Neural progenitor cell (in vitro differentiated cells): ENCODE results near the gene CDAN1. TPM values are rescaled to one million over a fixed set of nuclear protein-coding genes. Genes with fewer than 3 reads are reported as not detected.

Experiments used
- DNase-seq: peaks from one replicate; pipeline ENCODE4 v3.0.0-alpha.2; 2016; ENCODE audit warnings: low spot score
- H2AFZ ChIP-seq: fragments of 200-600 bp; sonication (generic); replicated peaks from 2 replicates; pipeline ENCODE4 v1.6.1; 2016; ENCODE audit warnings: antibody characterized with exemption
- H3F3A ChIP-seq: fragments of 200-600 bp; sonication (generic); 2 replicates; pipeline ENCODE4 v1.6.1; 2016; ENCODE audit warnings: antibody characterized with exemption, low read depth
- H3K27ac ChIP-seq: fragments of 200-600 bp; sonication (generic); 2 replicates; pipeline ENCODE4 v1.5.1; 2016; ENCODE audit warnings: mild to moderate bottlenecking
- H3K27me3 ChIP-seq: fragments of 200-600 bp; sonication (generic); 2 replicates; pipeline ENCODE4 v1.6.1; 2016; ENCODE audit warnings: mild to moderate bottlenecking, moderate library complexity
- H3K36me3 ChIP-seq: fragments of 200-600 bp; sonication (generic); 2 replicates; pipeline ENCODE4 v1.5.1; 2016
- H3K4me1 ChIP-seq: fragments of 200-600 bp; sonication (generic); 2 replicates; pipeline ENCODE4 v1.6.1; 2016; ENCODE audit warnings: mixed run types
- H3K4me2 ChIP-seq: fragments of 200-600 bp; sonication (generic); 2 replicates; pipeline ENCODE4 v1.6.1; 2016
- H3K4me3 ChIP-seq: fragments of 200-600 bp; sonication (generic); 2 replicates; pipeline ENCODE4 v1.5.1; 2016
- H3K79me2 ChIP-seq: fragments of 200-600 bp; sonication (generic); 2 replicates; pipeline ENCODE4 v1.6.1; 2016; ENCODE audit warnings: low read depth
- H3K9ac ChIP-seq: fragments of 200-600 bp; sonication (generic); 2 replicates; pipeline ENCODE4 v1.6.1; 2016
- H3K9me3 ChIP-seq: fragments of 200-600 bp; sonication (generic); 2 replicates; pipeline ENCODE4 v1.5.1; 2016; ENCODE audit warnings: low read depth
- H4K20me1 ChIP-seq: fragments of 200-600 bp; sonication (generic); 2 replicates; pipeline ENCODE4 v1.6.1; 2016; ENCODE audit warnings: low read depth
- H3K27ac Mint-ChIP-seq: 3 replicates; pipeline ENCODE4 v1.8.0; 2021; ENCODE audit warnings: mixed read lengths
- H3K27me3 Mint-ChIP-seq: 2 replicates; pipeline ENCODE4 v1.8.0; 2022; ENCODE audit warnings: low read depth, mild to moderate bottlenecking, inconsistent platforms, moderate library complexity, mixed read lengths; ENCODE audit not compliant: insufficient read depth
- H3K36me3 Mint-ChIP-seq: 3 replicates; pipeline ENCODE4 v1.8.0; 2021; ENCODE audit warnings: mixed read lengths
- H3K4me1 Mint-ChIP-seq: 3 replicates; pipeline ENCODE4 v1.8.0; 2021; ENCODE audit warnings: mixed read lengths
- H3K4me3 Mint-ChIP-seq: 3 replicates; pipeline ENCODE4 v1.8.0; 2021; ENCODE audit warnings: mild to moderate bottlenecking, moderate library complexity, mixed read lengths
- H3K9me3 Mint-ChIP-seq: 3 replicates; pipeline ENCODE4 v1.8.0; 2020; ENCODE audit warnings: mixed read lengths
- EZH2 ChIP-seq: fragments of 200-600 bp; sonication (generic); IDR thresholded peaks from 2 replicates; pipeline ENCODE4 v1.6.1; 2017; ENCODE audit warnings: antibody characterized with exemption, mild to moderate bottlenecking, moderate library complexity
- EZH2phosphoT487 ChIP-seq: fragments of 200-600 bp; sonication (generic); IDR thresholded peaks from 2 replicates; pipeline ENCODE4 v1.6.1; 2017; ENCODE audit warnings: antibody characterized with exemption
- total RNA-seq: library from RNA; depleted of rRNA; stranded (reverse); fragments of >200 nt; gene quantifications from 2 replicates; pipeline ENCODE4 v1.2.3, GENCODE V29; 2015; ENCODE audit warnings: low replicate concordance
- TF ChIP-seq, protein P1 (sequence below): fragments of 200-600 bp; sonication (generic); IDR thresholded peaks from 2 replicates; pipeline ENCODE4 v1.5.1; 2017; ENCODE audit warnings: antibody characterized with exemption, mild to moderate bottlenecking

Gene CDAN1
- total RNA-seq, 1 donor from 2014 or later = 20.2 TPM

GRCh38 chr15:42782716-42783115 is 45.8 kb upstream of the CDAN1 start:
- no peak overlapping the region for H3K4me2 ChIP-seq
- no peaks in the 10 kb centered on the region for H3K27me3 ChIP-seq
- no peaks in the 10 kb centered on the region for H3K4me1 ChIP-seq
- Mint-ChIP-seq H3K4me3 (no peak overlapping the region), H3K27ac (no peak overlapping the region), H3K36me3 (peaks cover 12% of the 10 kb centered on the region), H3K4me1 (peaks cover 4% of the 10 kb centered on the region), H3K27me3 (no peaks in the 10 kb centered on the region), H3K9me3 (no peaks in the 10 kb centered on the region)
- no peaks in the 10 kb centered on the region for H3K79me2 ChIP-seq
- no peaks in the 10 kb centered on the region for H3K36me3 ChIP-seq
- no peak overlapping the region for H3K9ac ChIP-seq
- no peaks in the 10 kb centered on the region for H4K20me1 ChIP-seq
- no peaks in the 10 kb centered on the region for H3F3A ChIP-seq
- no peak overlapping the region for H3K4me3 ChIP-seq
- TF ChIP-seq EZH2phosphoT487 = no peak
- TF ChIP-seq, protein P1, sequence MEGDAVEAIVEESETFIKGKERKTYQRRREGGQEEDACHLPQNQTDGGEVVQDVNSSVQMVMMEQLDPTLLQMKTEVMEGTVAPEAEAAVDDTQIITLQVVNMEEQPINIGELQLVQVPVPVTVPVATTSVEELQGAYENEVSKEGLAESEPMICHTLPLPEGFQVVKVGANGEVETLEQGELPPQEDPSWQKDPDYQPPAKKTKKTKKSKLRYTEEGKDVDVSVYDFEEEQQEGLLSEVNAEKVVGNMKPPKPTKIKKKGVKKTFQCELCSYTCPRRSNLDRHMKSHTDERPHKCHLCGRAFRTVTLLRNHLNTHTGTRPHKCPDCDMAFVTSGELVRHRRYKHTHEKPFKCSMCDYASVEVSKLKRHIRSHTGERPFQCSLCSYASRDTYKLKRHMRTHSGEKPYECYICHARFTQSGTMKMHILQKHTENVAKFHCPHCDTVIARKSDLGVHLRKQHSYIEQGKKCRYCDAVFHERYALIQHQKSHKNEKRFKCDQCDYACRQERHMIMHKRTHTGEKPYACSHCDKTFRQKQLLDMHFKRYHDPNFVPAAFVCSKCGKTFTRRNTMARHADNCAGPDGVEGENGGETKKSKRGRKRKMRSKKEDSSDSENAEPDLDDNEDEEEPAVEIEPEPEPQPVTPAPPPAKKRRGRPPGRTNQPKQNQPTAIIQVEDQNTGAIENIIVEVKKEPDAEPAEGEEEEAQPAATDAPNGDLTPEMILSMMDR = no peak
- TF ChIP-seq EZH2 = no peak
- no peaks in the 10 kb centered on the region for H3K9me3 ChIP-seq
- H2AFZ ChIP-seq = no peak overlapping the region
- no peak overlapping the region for H3K27ac ChIP-seq
- DNase-seq = no peak

- Histone ChIP-seq H2AFZ (no peak overlapping the region), H3K4me2 (no peak overlapping the region), H3K9ac (no peak overlapping the region), H3K4me3 (no peak overlapping the region), H3K27me3 (no peaks in the 10 kb centered on the region), H3K4me1 (no peaks in the 10 kb centered on the region), H3K79me2 (no peaks in the 10 kb centered on the region), H3K9me3 (no peaks in the 10 kb centered on the region), H4K20me1 (no peaks in the 10 kb centered on the region), H3K27ac (no peak overlapping the region), H3K36me3 (peaks cover 2% of the 10 kb centered on the region), H3F3A (no peaks in the 10 kb centered on the region)
- no peak for TF ChIP-seq EZH2
- TF ChIP-seq EZH2phosphoT487 = no peak
- TF ChIP-seq, protein P1 = no peak
- Mint-ChIP-seq H3K4me3 (no peak overlapping the region), H3K9me3 (no peaks in the 10 kb centered on the region), H3K4me1 (no peaks in the 10 kb centered on the region), H3K27me3 (peaks cover 2% of the 10 kb centered on the region), H3K36me3 (peaks cover 11% of the 10 kb centered on the region), H3K27ac (no peak overlapping the region)
- DNase-seq = no peak
Observed at GRCh38 chr15:42775416-42775815, 38.5 kb upstream of the CDAN1 start.

GRCh38 chr15:42772901-42773300 is 36.0 kb upstream of the CDAN1 start:
- H3K27ac ChIP-seq = no peak overlapping the region
- H2AFZ ChIP-seq = no peak overlapping the region
- H3K36me3 Mint-ChIP-seq = peaks cover 18% of the 10 kb centered on the region
- no peaks in the 10 kb centered on the region for H3K4me1 Mint-ChIP-seq
- no peaks in the 10 kb centered on the region for H3K27me3 ChIP-seq
- H4K20me1 ChIP-seq = no peaks in the 10 kb centered on the region
- H3K27ac Mint-ChIP-seq = no peak overlapping the region
- no peak overlapping the region for H3K9ac ChIP-seq
- DNase-seq = no peak
- no peaks in the 10 kb centered on the region for H3K79me2 ChIP-seq
- peaks cover 15% of the 10 kb centered on the region for H3K9me3 Mint-ChIP-seq
- no peak overlapping the region for H3K4me2 ChIP-seq
- no peak overlapping the region for H3K4me3 Mint-ChIP-seq
- no peaks in the 10 kb centered on the region for H3F3A ChIP-seq
- TF ChIP-seq, protein P1 = no peak
- TF ChIP-seq EZH2phosphoT487 (no peak), EZH2 (no peak)
- peaks cover 2% of the 10 kb centered on the region for H3K27me3 Mint-ChIP-seq
- peaks cover 2% of the 10 kb centered on the region for H3K36me3 ChIP-seq
- no peak overlapping the region for H3K4me3 ChIP-seq
- no peaks in the 10 kb centered on the region for H3K9me3 ChIP-seq
- H3K4me1 ChIP-seq = no peaks in the 10 kb centered on the region
